DMS114 treated with DMSO at 0.1 percent for 48 hours (cell line): ENCODE data around the gene ZDHHC22.

Experiments used
- DNase-seq: peaks from one replicate; lab custom pipeline; 2025; ENCODE audit not compliant: unreplicated experiment; lab: John Stamatoyannopoulos, UW

ZDHHC22 gene

DNA sequence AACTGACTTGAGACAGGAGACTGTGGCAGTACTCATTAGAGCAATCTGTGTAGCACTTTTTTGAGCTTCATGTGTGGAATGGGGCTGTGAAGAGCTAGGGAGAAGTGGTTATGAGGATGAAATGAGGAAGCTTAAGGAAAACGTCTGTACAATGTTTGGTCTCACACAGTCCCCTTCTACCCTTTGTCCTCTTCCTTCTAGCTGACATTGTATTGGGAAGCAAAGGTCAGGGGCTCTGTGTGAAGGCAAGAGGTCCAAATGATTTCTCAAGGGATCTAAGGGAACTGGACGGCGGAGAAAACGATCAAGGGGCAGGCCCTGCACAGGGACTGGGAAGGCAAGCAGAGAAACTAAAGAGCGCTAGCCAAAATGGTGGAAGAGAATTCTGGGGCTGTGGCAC, 56.6 kb downstream of the ZDHHC22 start:
- DNase-seq, result no peak

DNA sequence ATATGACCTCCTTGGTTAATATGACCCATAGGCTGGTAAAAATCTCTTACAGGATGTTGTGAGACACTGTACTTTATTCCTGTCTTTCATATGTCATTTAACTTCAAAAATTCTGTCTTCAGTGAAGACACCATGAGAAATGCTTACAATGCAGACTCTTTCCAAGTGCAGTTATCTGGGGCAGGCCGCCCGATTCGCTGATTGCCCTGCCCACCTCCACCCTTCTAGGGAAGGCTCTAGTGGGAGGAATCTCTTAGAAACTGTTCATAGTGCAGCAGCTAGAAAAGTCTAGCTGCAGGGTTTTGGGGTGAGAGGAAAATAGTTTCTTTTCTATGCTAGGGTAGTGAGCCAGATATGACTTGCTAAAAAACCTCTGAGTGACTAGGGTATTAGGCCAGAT, 58.5 kb downstream of the ZDHHC22 start:
- DNase-seq, result no peak

DNA sequence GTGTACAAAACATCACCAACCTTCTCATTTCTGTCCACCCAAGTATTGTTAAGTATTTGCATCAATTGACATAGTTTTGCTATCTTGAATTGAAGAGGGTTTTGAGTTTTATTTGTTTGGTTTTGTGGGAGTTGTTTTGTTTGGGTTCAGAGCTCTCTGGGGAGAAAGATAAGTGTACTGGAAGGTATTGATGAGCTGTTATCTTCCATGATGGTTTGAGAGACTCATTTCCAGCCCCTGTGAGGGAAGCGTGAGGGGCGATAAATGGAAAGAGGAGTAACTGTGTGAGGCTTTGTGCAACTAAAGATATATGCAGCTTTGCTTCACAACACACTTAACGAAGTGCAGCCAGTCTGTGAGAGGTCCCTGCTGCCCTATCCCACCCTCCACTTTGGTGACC, 59.2 kb downstream of the ZDHHC22 start:
- no peak for DNase-seq
